Hepatocyte (in vitro differentiated cells): ENCODE data around the gene TUT7.

Source experiments
- CTCF ChIP-seq: fragments of 200-600 bp; sonication (generic); IDR thresholded peaks from 2 replicates; pipeline ENCODE4 v1.5.1; 2016; ENCODE audit warnings: antibody characterized with exemption, mild to moderate bottlenecking; ENCODE audit not compliant: poor library complexity
- EZH2 ChIP-seq: fragments of 200-600 bp; sonication (generic); IDR thresholded peaks from 2 replicates; pipeline ENCODE4 v1.6.1; 2016; ENCODE audit warnings: antibody characterized with exemption, mild to moderate bottlenecking, borderline replicate concordance
- EZH2phosphoT487 ChIP-seq: fragments of 200-600 bp; sonication (generic); IDR thresholded peaks from one replicate; pipeline ENCODE4 v1.6.1; 2018; ENCODE audit warnings: antibody characterized with exemption, mild to moderate bottlenecking, low read depth, moderate library complexity; ENCODE audit not compliant: unreplicated experiment, severe bottlenecking

- no peak for TF ChIP-seq EZH2
- TF ChIP-seq CTCF = no peak
- no peak for TF ChIP-seq EZH2phosphoT487
These were observed 1.6 kb upstream of the TUT7 start for GRCh38 chr9:86355814-86356213.
